Measurements from ENCODE around the gene OR10K2. TPM values are rescaled to one million over a fixed set of nuclear protein-coding genes. Genes with fewer than 3 reads are reported as not detected.

OR10K2 gene
- total and polyA plus RNA-seq, 2 of the 8 experiments (the other 6 are each of a cell fraction or from before 2014, with no cell fraction given): not detected

GRCh38 chr1:158390331-158390730 lies 35.7 kb downstream of the OR10K2 start (continued):
- TF ChIP-seq CHD7 (IDR thresholded peaks at IDR 0.05; ENCODE audit: insufficient replicate concordance, low read length) (no peak), POU5F1 (IDR thresholded peaks at IDR 0.05; ENCODE audit: low read depth, low read length) (no peak), SUZ12 (IDR thresholded peaks at IDR 0.05; ENCODE audit: low read length) (no peak), ATF2 (IDR thresholded peaks at IDR 0.05; ENCODE audit: low read length) (no peak), TAF1 (IDR thresholded peaks at IDR 0.05; ENCODE audit: low read depth, low read length) (no peak), EP300 (IDR thresholded peaks at IDR 0.05; ENCODE audit: borderline replicate concordance in 1 of 2, low read depth in 2 of 2, low read length in 2 of 2) (no peak), TAF7 (optimal IDR thresholded peaks at IDR 0.05; ENCODE audit: borderline replicate concordance, low read depth, low read length) (no peak), TCF12 (IDR thresholded peaks at IDR 0.05; ENCODE audit: low read depth, low read length) (no peak), SRF (IDR thresholded peaks at IDR 0.05; ENCODE audit: low read depth, low read length) (no peak), YY1 (IDR thresholded peaks at IDR 0.05; ENCODE audit: low read depth, low read length) (no peak), POLR2AphosphoS5 (IDR thresholded peaks at IDR 0.05; ENCODE audit: low read depth, low read length) (no peak)
